Upper lobe of right lung (tissue), 1 donor: Measurements from ENCODE around the gene FARSB. TPM values are rescaled to one million over a fixed set of nuclear protein-coding genes. Genes with fewer than 3 reads are reported as not detected.

Experiments used
- ATAC-seq: fragments of 200-7000 bp; cut with Tn5 transposase; one replicate; pipeline ENCODE4 v1.9.1; 2020; ENCODE audit warnings: mild to moderate bottlenecking, moderate library complexity
- DNase-seq: peaks from one replicate; pipeline ENCODE4 v3.0.0-alpha.2; 2020
- H3K27ac ChIP-seq: fragments of 200-600 bp; one replicate; pipeline ENCODE4 v1.8.0; 2022
- H3K27me3 ChIP-seq: fragments of 200-600 bp; one replicate; pipeline ENCODE4 v1.8.0; 2022; ENCODE audit warnings: mild to moderate bottlenecking
- H3K36me3 ChIP-seq: fragments of 200-600 bp; one replicate; pipeline ENCODE4 v1.8.0; 2022
- H3K4me1 ChIP-seq: fragments of 200-600 bp; one replicate; pipeline ENCODE4 v1.8.0; 2022
- H3K4me3 ChIP-seq: fragments of 200-600 bp; one replicate; pipeline ENCODE4 v1.8.0; 2022; ENCODE audit warnings: mild to moderate bottlenecking
- H3K9me3 ChIP-seq: fragments of 200-600 bp; one replicate; pipeline ENCODE4 v1.8.0; 2022
- CTCF ChIP-seq: fragments of 200-600 bp; IDR thresholded peaks from one replicate; pipeline ENCODE4 v1.8.0; 2022; ENCODE audit warnings: antibody characterized with exemption
- intact Hi-C: fragments of 100-400 bp; cut with DNase I; formaldehyde crosslinking; loops from one replicate; pipeline ENCODE4 v1.11.0; 2022
- total RNA-seq: library from RNA; stranded (reverse); fragmentation: NEBNext Ultra II Directional; extraction: Animal tissue kit (Norgen Biotek cat#: 25700); gene quantifications from one replicate; pipeline ENCODE4 v1.2.1, GENCODE V29; 2021
- donor health status: DM: no; HTN: yes; CAD: no; lungs with severe emphysema.

Gene FARSB
- total RNA-seq, 1 donor from 2014 or later: 12.0 TPM

- ATAC-seq: no peak
- H3K4me1 ChIP-seq: no peaks in the 10 kb centered on the region
- H3K27ac ChIP-seq: no peak overlapping the region
- TF ChIP-seq CTCF: no peak
- H3K27me3 ChIP-seq: no peaks in the 10 kb centered on the region
- H3K36me3 ChIP-seq: no peaks in the 10 kb centered on the region
- intact Hi-C loops: no loop called here
- DNase-seq: no peak
- no peak overlapping the region for H3K4me3 ChIP-seq
- no peaks in the 10 kb centered on the region for H3K9me3 ChIP-seq
Measured at GRCh38 chr2:222604749-222605515, 51.0 kb downstream of the FARSB start.

- no peak for DNase-seq
- Histone ChIP-seq H3K36me3 (peaks cover 13% of the 10 kb centered on the region), H3K9me3 (no peaks in the 10 kb centered on the region), H3K4me1 (no peaks in the 10 kb centered on the region), H3K27ac (no peak overlapping the region), H3K27me3 (no peaks in the 10 kb centered on the region), H3K4me3 (no peak overlapping the region)
- no peak for TF ChIP-seq CTCF
- intact Hi-C loops: no loop called here
- no peak for ATAC-seq
Measured at GRCh38 chr2:222603501-222603900, 52.4 kb downstream of the FARSB start.

GRCh38 chr2:222598611-222599010 lies 57.3 kb downstream of the FARSB start:
- Histone ChIP-seq H3K27ac (no peak overlapping the region), H3K4me1 (no peaks in the 10 kb centered on the region), H3K27me3 (no peaks in the 10 kb centered on the region), H3K36me3 (peaks cover 29% of the 10 kb centered on the region), H3K9me3 (no peaks in the 10 kb centered on the region), H3K4me3 (no peak overlapping the region)
- no peak for TF ChIP-seq CTCF
- ATAC-seq: no peak
- DNase-seq: no peak
- intact Hi-C loops: no loop called here

- no peak for TF ChIP-seq CTCF
- Histone ChIP-seq H3K4me1 (no peaks in the 10 kb centered on the region), H3K27ac (no peak overlapping the region), H3K4me3 (no peak overlapping the region), H3K9me3 (no peaks in the 10 kb centered on the region), H3K36me3 (peaks cover 41% of the 10 kb centered on the region), H3K27me3 (no peaks in the 10 kb centered on the region)
- ATAC-seq (no peak), DNase-seq (no peak)
- intact Hi-C loops: no loop called here
Measured at GRCh38 chr2:222595581-222595980, 60.3 kb downstream of the FARSB start.

- no peak for TF ChIP-seq CTCF
- intact Hi-C loops: no loop called here
- peaks cover 40% of the 10 kb centered on the region for H3K36me3 ChIP-seq
- no peaks in the 10 kb centered on the region for H3K4me1 ChIP-seq
- ATAC-seq: peak; percentile 64
- no peak overlapping the region for H3K27ac ChIP-seq
- no peaks in the 10 kb centered on the region for H3K27me3 ChIP-seq
- no peak overlapping the region for H3K4me3 ChIP-seq
- H3K9me3 ChIP-seq: no peaks in the 10 kb centered on the region
- DNase-seq: no peak
Measured at GRCh38 chr2:222594679-222595078, 61.2 kb downstream of the FARSB start.
